Stimulated activated naive CD8-positive, alpha-beta T cell treated with anti-CD3 and anti-CD28 coated beads, Interleukin-15, Interleukin-2, amounts not matched to agents 100 U/mL and 50 U/mL, for 24 hours (primary cell): ENCODE results near the gene IL17D.
"Not testable (repeated sequence)": the region's sequence is repeated elsewhere in the genome, so short reads cannot be mapped to it uniquely, and the experiment has no call there.

Source experiments
- ATAC-seq: fragments of 150-1000 bp; cut with Tn5 transposase; one replicate; pipeline ENCODE4 v1.10.0; 2021
- DNase-seq: peaks from one replicate; pipeline ENCODE4 v3.0.0; 2021

IL17D gene, protein sequence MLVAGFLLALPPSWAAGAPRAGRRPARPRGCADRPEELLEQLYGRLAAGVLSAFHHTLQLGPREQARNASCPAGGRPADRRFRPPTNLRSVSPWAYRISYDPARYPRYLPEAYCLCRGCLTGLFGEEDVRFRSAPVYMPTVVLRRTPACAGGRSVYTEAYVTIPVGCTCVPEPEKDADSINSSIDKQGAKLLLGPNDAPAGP

GRCh38 chr13:20702915-20703779 is at the start of gene IL17D:
Gene IL17D, plus strand, starts transcription at chr13:20703699. Its CDS starts 303 bp downstream, at chr13:20704002.
- DNase-seq (peak; percentile 52), ATAC-seq (peak; percentile 24)

- ATAC-seq (no peak), DNase-seq (no peak)
Observed at GRCh38 chr13:20654156-20654555, 49.3 kb upstream of the IL17D start.

DNA sequence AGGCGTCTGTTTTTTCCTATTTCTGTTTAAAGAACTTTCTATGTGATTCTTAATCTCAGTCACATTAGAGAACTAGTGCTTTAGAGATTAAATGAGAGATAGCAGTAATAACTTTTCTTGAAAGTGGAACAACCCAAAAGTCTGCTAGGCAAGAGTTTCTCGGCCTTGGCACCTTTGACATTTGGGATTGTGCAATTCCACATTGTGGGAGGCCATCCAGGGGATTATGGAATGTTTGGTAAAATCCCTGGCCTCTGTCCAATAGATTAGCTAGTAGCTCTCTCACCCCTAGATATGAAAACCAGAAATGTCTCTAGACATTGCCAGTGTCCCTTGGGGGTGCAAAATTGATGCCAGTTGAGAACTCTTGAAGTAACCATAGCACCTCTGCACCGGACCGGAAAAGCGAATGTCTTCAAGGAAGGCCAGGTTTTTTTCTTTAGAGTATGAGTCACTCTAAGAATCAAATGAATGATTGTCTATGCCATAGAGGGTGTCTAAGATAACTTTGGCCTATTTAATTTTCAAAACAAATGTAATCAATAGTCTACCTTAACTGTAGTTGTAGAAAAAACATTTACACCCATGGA is 45.0 kb upstream of the IL17D start:
- DNase-seq, result no peak
- no peak for ATAC-seq

- ATAC-seq, result no peak
Observed at GRCh38 chr13:20664351-20664750, 39.1 kb upstream of the IL17D start.

GRCh38 chr13:20666948-20667347 is 36.6 kb upstream of the IL17D start:
- DNase-seq (no peak), ATAC-seq (no peak)

More at GRCh38 chr13:20664351-20664750, 39.1 kb upstream of the IL17D start:
- no peak for DNase-seq

DNA sequence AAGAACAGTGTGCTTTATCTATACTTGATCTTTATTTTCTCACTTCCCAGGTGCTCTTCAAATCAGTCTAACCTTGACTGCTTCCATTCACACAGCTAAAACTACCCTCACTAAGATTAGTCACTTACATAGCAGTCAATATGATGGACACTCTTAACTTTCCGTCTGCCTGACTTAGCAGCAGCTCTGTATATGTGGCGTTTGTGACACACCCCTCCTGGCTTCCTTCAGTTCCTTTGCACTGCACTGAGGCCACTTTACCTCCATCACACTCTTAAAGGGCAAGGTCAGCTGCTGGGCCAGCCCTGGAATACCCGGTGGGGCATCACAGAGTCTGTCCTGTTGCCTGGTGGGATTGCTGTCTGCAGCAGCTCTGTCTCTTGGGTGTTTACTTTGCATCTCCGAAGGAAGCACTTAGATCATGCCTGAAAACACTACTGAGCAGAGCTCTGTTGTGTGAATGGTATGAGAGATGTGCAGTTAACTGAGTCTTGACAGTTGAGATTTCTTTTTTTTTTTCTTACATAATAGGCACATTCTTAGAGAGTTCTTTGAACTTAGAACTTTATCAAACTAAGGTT is 35.6 kb upstream of the IL17D start:
- DNase-seq (no peak), ATAC-seq (no peak)

- ATAC-seq, result no peak
- no peak for DNase-seq
Observed at GRCh38 chr13:20669162-20669561, 34.3 kb upstream of the IL17D start.

- ATAC-seq (no peak), DNase-seq (no peak)
Observed at GRCh38 chr13:20671789-20672188, 31.7 kb upstream of the IL17D start.

- DNase-seq (no peak), ATAC-seq (no peak)
Observed at GRCh38 chr13:20672772-20673171, 30.7 kb upstream of the IL17D start.

DNA sequence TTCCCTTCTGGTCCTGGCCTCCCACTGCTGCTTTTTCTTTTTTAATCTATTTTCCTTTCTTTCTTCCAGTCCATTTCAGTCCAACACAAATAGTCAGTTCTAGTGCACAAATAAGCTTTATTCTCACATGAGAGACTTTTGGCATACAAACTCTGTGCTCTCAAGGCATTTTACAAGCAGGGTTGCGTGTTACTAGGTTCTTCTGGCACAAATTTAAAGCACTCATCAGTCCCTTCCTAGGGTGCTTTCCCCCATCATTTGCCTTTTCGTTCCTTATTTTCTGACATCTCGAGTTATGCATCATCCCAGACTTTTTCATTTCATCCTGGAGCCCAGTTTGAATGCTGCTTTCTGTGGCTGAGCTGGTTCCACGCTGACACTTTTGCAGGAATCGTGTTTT is 29.8 kb upstream of the IL17D start:
- DNase-seq (no peak), ATAC-seq (no peak)

- ATAC-seq (no peak), DNase-seq (no peak)
Observed at GRCh38 chr13:20676213-20676612, 27.3 kb upstream of the IL17D start.

- DNase-seq, ATAC-seq: not testable (repeated sequence)
Observed at GRCh38 chr13:20678606-20679005, 24.9 kb upstream of the IL17D start.

- ATAC-seq (no peak), DNase-seq (no peak)
Observed at GRCh38 chr13:20679879-20680278, 23.6 kb upstream of the IL17D start.

GRCh38 chr13:20680416-20681080 is 23.0 kb upstream of the IL17D start:
- DNase-seq (no peak), ATAC-seq (no peak)

DNA sequence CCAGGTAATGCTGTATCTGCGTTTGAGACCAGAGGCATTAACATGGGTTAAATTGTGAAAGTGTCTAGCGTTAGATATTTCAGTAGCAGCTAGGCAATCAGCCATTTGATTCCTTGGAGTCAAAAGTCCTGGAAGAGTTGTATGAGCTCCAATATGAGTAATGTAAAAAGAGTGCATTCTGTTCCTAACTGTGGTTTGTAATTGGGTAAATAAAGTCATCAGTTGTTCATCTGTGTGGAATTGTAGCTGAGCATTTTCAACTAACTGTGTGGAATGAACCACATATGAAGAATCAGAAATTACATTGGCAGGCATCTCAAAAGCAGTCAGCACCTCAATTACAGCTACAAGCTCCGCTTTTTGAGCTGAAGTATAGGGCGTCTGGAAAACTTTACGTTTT is 22.0 kb upstream of the IL17D start:
- not testable (repeated sequence) for DNase-seq, ATAC-seq

DNA sequence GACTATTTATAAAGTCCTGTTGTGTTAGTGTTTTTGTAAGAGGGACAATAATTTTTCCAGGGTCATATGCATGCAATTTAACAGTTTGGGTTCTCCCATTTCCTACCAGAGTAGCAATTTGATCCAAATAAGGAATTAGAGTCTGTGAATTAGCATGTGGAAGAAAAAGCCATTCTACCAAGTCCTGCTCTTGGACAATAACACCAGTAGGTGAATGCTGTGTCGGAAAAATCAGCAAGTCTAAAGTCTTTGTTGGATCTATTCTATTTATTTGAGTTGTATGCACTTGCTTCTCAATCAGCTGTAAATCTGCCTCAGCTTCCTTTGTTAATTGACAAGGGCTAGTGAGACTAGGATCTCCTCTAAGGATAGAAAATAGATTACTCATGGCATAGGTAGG is 21.4 kb upstream of the IL17D start:
- ATAC-seq (no peak), DNase-seq (no peak)

- no peak for DNase-seq
- ATAC-seq, result no peak
Observed at GRCh38 chr13:20684041-20684440, 19.5 kb upstream of the IL17D start.

DNA sequence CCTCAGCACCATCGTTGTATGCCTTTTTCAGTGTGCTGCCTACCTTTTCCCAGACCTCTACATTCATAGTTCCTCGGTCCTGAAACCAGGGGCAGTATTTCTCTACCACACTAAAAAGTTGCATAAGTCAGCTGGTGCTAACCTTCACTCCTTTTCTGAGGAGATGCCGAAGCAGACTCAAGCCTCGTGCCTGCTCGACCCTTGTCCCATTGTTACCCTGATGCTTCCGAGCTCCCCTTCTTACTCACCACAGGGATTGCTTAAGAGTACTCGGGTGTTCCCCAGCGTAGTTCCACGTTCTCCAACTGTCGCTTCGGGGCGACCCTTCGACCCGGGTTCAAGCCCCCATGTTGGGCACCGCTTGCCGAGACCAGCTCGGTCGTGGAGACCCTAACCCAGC is 19.0 kb upstream of the IL17D start:
- no peak for DNase-seq
- ATAC-seq, result no peak

GRCh38 chr13:20685092-20685491 is 18.4 kb upstream of the IL17D start:
- DNase-seq, result no peak
- ATAC-seq, result no peak

DNA sequence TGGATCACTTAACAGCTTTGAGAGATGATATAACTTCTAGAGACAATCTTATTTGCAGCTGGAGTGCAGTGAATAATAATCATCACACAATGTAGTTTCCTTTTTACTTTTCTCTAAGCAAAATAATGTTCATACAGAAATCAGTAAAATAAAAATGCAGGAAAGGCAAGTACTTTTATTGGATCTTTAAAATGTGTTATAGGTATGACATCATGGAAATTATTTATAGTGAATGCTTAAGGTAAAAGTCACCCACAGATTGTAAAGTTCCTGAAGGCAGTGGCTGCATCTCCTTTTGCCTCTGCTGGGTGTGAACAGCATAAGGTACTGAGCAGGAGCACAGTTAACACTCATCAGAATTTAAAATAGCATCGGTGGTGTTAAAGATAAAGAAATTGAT is 17.3 kb upstream of the IL17D start:
- DNase-seq (no peak), ATAC-seq (no peak)

DNA sequence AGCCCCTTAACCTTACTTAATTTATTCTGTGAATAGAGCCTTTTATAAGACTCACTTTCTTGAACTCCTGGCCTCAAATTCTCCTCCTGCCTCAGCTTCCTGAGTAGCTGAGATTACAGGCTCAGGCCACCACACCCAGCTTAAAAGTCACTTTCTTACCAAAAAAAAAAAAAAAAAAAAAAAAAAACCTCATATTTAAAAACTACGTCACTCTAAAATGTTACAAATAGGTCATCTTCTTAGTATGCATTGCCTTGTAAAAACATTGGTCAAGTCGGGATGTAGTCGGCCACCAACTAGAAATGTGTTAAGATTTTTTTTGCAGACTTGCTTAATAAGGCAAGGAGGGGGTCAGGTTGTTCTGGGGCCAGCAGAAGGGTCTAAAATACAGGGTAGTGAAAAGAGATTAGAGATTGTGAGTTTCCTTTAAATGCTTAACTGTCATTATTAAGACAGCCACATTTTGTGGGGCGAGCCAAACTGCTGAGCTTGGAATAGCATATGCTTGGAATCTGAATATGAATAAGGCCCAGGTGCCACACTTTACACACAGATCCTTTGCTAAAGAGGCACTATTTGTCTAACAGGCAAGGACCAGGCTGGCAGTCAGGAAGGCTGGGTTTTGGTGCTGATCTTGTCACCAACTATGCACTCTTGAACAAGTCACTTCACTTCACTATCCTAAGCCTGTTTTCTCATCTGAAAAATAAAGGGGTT is 16.5 kb upstream of the IL17D start:
- DNase-seq (no peak), ATAC-seq (no peak)

GRCh38 chr13:20689291-20689690 is 14.2 kb upstream of the IL17D start:
- DNase-seq, result no peak
- ATAC-seq, result no peak
